ENCODE results near the gene ZSWIM6.

Gene ZSWIM6

GRCh38 chr5:61455179-61456006, 123.3 kb downstream of the ZSWIM6 start:
- DNase-seq: no peak

- no peak for DNase-seq
Observed at GRCh38 chr5:61460471-61460870, 128.4 kb downstream of the ZSWIM6 start.

DNA sequence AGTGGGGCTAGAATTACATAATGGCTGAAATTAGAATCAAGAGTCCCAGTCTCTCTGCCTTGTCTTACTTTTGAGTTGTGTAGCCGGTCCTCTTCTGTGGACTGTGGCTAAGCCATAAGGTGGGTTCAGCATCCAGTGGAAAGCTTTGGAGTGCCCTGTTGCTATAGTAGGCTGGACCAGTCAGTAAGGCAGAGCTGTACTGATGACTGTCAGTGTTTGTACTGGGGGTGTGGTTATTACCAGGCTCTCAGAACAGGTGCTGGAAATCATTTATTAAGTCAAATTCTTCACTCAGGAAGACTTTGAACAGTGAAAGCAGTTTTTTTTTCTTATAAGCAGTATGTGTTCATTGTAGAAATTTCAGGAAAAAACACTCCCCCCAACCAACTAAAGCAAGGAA, 129.4 kb downstream of the ZSWIM6 start:
- no peak for DNase-seq

- DNase-seq: no peak
Observed at GRCh38 chr5:61461926-61462325, 129.9 kb downstream of the ZSWIM6 start.

- DNase-seq: no peak
Observed at GRCh38 chr5:61463596-61463995, 131.5 kb downstream of the ZSWIM6 start.

GRCh38 chr5:61464512-61464911, 132.5 kb downstream of the ZSWIM6 start:
- DNase-seq: no peak

DNA sequence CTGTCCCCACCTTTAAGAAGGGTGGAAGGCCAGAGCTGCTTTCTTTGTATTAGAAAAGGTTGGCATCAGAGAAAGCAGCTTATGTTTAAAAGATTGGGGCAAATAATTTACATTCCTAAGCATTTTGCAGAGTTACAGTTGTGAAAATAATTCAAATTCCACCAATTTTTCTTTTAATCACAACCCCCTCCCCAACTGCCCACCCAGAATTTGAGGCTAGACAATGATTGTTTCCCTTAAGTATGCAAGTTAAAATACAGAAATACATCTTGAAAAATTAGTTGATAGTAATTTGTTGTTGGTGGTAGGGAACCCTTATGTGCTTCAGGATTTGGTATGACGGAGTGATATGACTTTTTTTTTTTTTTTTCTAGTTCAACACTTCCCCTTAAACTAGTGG, 133.0 kb downstream of the ZSWIM6 start:
- no peak for DNase-seq

DNA sequence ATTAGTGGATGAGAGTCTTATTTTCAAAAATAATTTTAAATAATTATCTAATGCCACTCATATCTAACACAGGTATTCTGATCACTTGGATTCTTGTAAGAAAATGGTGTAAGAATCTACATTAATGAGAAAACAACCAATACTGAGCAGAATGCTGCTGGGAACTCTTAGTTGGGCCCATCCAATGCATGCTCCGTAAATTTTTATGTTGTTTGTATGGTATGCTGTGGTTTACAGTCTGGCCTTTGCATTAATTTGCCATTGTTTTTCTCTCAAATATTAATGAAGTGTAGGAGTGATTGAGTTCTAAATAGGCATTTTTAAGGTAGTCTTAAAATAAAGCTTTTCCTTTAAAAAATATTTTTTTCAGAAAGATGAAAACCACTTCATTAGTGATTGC, 133.4 kb downstream of the ZSWIM6 start:
- no peak for DNase-seq

GRCh38 chr5:61466017-61466416, 134.0 kb downstream of the ZSWIM6 start:
- no peak for DNase-seq

- DNase-seq: no peak
Observed at GRCh38 chr5:61467766-61468482, 135.9 kb downstream of the ZSWIM6 start.

DNA sequence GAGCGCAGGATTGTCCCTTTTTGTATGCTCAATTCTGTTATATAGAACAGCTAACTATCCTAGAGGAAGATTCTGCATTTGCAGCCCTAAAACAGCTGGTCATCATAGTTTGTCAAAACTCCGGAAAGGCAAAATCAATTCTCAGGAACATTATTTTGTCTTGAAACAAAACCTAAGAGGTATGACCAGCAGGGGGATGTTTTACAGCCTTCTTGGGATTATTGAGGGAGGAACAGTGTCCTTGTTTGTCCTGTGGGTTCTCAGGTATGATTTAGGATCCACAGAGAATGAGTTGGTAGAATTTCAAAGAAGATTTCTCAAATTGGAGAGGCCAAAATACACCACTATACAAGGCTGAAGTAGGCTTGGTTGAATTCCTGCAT, 136.4 kb downstream of the ZSWIM6 start:
- DNase-seq: no peak

DNA sequence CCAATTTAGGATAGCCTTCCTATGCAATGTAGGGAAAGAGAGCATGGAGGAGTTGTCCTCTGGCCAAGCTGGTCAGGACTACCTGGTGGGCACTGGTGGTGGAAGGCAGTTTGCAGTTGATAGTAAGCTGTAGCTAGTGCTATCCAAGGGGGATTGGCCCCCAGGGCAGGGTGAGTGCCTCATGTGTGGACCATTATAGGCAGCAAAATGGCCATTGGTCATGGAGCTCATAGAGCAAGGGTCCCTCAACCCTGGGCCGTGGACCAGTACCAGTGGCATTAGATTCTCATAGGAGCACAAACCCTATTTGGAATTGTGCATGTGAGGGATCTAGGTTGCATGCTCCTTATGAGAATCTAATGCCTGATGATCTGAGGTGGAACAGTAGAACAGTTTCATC, 139.3 kb downstream of the ZSWIM6 start:
- DNase-seq: no peak

GRCh38 chr5:61472172-61472958, 140.3 kb downstream of the ZSWIM6 start:
- no peak for DNase-seq

DNA sequence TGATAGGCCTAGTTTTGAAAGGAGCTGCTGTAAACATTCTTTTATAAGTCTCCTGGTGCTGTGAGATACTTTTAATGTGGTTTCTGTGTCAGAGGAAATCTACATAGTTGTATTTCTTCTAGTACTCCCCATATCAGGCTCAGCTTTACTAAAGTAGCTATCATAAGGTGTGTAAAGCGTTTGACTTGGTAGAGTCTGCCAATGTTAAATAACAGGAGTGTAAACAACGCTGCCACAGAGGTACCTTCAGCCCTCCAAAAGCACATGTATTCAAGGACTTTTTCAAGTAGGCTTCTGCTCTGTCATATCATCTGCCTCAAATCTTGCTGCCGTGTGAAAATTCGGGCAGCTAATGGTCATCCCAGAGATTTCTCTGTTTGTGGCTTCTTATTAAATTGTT, 142.7 kb downstream of the ZSWIM6 start:
- DNase-seq: no peak

DNA sequence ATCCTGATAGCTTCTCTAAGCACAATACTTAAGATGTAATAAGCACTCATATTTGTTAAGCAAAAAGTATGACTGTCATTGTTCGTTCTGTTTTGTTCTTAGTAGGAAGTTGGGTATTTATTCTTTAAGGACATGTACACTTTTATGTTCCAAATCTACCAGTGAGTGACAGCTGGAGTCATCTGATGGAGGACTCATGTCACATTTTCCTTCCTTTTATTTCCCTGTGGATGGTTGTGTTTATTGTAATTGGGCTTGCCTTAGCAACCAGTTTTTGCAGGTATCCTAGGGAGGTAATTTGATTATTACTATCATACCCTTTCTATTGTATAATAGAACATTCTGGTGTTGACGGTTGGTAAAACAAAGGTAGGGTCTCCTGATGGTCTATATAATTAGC, 145.7 kb downstream of the ZSWIM6 start:
- DNase-seq: no peak

DNA sequence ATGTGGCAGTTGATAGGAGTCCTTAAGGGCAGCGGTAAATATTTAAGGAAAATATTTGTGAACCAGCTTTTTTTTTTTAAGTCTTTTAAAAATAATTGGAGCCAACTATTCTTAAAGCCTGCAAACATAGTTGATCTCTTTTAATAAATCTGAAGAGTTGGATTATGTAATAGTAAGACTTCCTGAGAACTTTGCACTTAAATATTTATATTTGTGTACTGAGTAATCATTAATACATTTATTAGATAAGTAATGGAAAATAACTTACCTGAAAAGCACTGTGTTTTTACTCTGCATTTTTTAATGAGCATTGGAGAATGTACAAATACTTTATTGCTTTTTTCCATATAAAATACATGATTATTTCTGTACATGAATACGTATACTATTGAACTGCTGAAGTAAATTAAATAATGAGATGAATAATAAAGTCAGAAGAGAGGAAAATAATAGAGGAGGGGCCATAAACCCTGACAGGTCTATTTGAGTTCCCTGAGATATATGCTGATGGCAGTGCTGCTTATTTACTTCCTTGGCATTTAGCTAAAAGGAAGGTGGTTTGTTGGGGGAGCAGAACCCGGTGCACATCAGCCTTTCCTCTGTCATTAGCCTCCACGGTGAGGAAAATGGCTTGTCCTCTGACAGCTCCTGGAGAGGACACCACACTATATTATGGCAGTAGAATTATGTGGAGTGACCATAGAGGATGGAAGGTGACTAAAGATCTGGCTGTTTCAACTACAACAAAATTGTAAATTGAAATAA, 148.0 kb downstream of the ZSWIM6 start:
- no peak for DNase-seq

- no peak for DNase-seq
Observed at GRCh38 chr5:61482980-61483379, 150.9 kb downstream of the ZSWIM6 start.

DNA sequence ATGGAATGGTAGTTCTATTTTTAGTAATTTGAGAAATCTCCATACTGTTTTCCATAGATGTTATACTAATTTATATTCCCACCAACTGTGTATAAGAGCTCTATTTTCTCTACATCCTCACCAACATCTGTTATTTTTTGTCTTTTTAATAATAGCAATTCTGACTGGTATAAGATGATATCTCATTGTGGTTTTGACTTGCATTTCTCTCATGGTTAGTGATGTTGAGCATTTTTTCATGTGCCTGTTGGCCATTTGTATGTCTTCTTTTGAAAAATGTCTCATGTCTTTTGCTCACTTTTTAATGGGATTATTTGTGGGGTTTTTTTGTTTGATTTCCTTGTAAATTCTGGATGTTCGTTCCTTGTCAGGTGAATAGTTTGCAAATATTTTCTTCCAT, 154.4 kb downstream of the ZSWIM6 start:
- no peak for DNase-seq

GRCh38 chr5:61489574-61489973, 157.5 kb downstream of the ZSWIM6 start:
- DNase-seq: no peak

- no peak for DNase-seq
Observed at GRCh38 chr5:61491861-61492260, 159.8 kb downstream of the ZSWIM6 start.

DNA sequence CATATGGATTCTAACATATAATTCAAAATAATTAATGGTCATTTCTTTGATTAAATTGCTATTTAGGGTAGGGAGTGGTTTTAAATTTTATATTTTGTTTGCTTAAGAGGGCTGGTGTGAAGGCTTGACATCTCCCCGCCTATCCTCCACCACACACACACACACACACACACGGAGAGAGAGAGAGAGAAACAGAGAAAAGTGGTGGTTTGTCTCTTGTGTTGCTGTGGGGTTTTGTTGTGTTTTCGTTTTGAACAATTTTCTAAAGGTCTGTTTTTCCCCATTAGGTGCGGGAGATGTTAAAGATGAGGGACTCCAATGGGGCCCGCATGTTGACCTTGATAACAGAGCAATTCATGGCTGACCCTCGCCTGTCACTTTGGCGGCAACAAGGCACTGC, 161.9 kb downstream of the ZSWIM6 start:
- no peak for DNase-seq

GRCh38 chr5:61496446-61496845, 164.4 kb downstream of the ZSWIM6 start:
- DNase-seq: no peak

DNA sequence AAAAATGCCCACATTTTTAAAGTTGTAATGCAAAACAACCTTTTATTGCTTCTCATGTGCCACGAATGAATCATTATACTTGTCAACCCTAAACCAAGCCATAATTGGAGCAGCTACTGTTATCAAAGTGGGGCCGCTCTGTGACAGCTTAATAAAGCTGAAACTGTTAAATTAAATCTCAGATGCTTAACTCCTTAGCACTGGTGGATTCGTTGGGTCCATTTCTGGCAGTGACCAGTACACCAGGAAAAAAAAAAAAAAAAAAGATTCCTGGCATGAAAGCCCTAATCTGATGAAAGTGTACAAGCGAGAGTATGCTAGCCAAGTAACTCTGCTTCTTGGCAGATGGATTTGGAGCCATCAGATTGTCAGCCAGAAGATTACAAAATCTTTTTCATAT, 164.8 kb downstream of the ZSWIM6 start:
- DNase-seq: no peak
